ENCODE measurements around the gene HPDL. TPM values are rescaled to one million over a fixed set of nuclear protein-coding genes. Genes with fewer than 3 reads are reported as not detected.
A peak's percentile ranks its signal among the peaks of the same experiment; 100 is the strongest.

The HPDL gene
- total and polyA plus RNA-seq, 2 of the 8 experiments (the other 6 are each of a cell fraction or from before 2014, with no cell fraction given), result 58.5 to 62.7 TPM

- DNase-seq (ENCODE audit: low read depth in 1 of 2, low spot score in 2 of 2) (peak in 1 of 2 experiments; percentile 28), FAIRE-seq (no peak)
- Histone ChIP-seq H2AK5ac (ENCODE audit: low read depth, low read length) (no peak overlapping the region), H2BK5ac (ENCODE audit: low read depth, low read length) (no peak overlapping the region), H4K5ac (ENCODE audit: insufficient read length, low read depth, low read length) (no peak overlapping the region), H3K4me1 (replicated peaks in 1 of 4; ENCODE audit: control insufficient read depth in 3 of 4, insufficient read depth in 4 of 4, low read length in 3 of 4) (peaks cover 0 to 5% (median 2%) of the 10 kb centered on the region in 4 experiments; a peak in 5 of 7 replicates), H3K4me2 (ENCODE audit: insufficient read depth in 1 of 2, low read depth in 2 of 2, low read length in 2 of 2) (no peak overlapping the region), H4K8ac (ENCODE audit: extremely low read depth, insufficient read depth, low read length) (no peak overlapping the region; the same call in 1 of the 2 replicates), H3K23me2 (ENCODE audit: low read depth, low read length) (peaks cover 2% of the 10 kb centered on the region), H3K56ac (replicated peaks; ENCODE audit: insufficient read length, low read depth, low read length) (no peak overlapping the region), H3K79me2 (ENCODE audit: control insufficient read depth in 1 of 2, insufficient read depth in 2 of 2, low read length in 2 of 2) (no peaks in the 10 kb centered on the region), H3K4ac (replicated peaks; ENCODE audit: insufficient read length, low read depth, low read length) (no peak overlapping the region), H3K14ac (ENCODE audit: insufficient read length) (no peak overlapping the region), H3K4me3 (ENCODE audit: extremely low read depth in 1 of 4, insufficient read depth in 2 of 4, low read depth in 3 of 4, low read length in 4 of 4) (no peak overlapping the region), H2BK15ac (ENCODE audit: low read length) (no peak overlapping the region), H3K9me3 (ENCODE audit: insufficient read depth in 2 of 2, low read depth in 1 of 2, low read length in 1 of 2) (no peaks in the 10 kb centered on the region), H4K20me1 (replicated peaks in 1 of 2; ENCODE audit: control insufficient read depth in 1 of 2, insufficient read depth in 2 of 2, low read length in 2 of 2) (no peaks in the 10 kb centered on the region), H3K23ac (ENCODE audit: insufficient read length) (no peak overlapping the region), H2BK12ac (ENCODE audit: low read depth, low read length) (no peak overlapping the region), H2BK120ac (replicated peaks; ENCODE audit: low read depth, low read length) (no peak overlapping the region), H3K27me3 (replicated peaks in 1 of 4; ENCODE audit: control insufficient read depth in 3 of 4, extremely low read depth in 1 of 4, insufficient read depth in 3 of 4, low read length in 3 of 4) (no peaks in the 10 kb centered on the region), H2AFZ (ENCODE audit: low read length) (no peak overlapping the region), H3K27ac (ENCODE audit: low read depth, low read length) (no peak overlapping the region), H4K91ac (replicated peaks; ENCODE audit: insufficient read length, low read length) (no peak overlapping the region), H3K36me3 (ENCODE audit: control insufficient read depth in 2 of 4, insufficient read depth in 4 of 4, low read length in 3 of 4) (no peaks in the 10 kb centered on the region), H3K18ac (ENCODE audit: extremely low read depth, low read length) (no peak overlapping the region), H3K9ac (replicated peaks in 1 of 4; ENCODE audit: extremely low read depth in 1 of 4, low read depth in 3 of 4, low read length in 3 of 4) (no peak overlapping the region), H2BK20ac (ENCODE audit: low read length) (no peak overlapping the region), H3K79me1 (ENCODE audit: low read depth, low read length) (no peaks in the 10 kb centered on the region)
- ChIA-PET POLR2A (ENCODE audit: partially characterized antibody) (interaction anchor here (1.2 to 2.2 kb wide), 5 partner anchors 29 to 480 kb away, joined by 3 to 8 read pairs (median 6); partner anchors contain the start of genes MUTYH, TOE1 and ZSWIM5), CTCF (ENCODE audit: partially characterized antibody) (interaction anchor here (0.8 to 19.1 kb wide), 25 partner anchors 15 to 506 kb away, joined by 3 to 424 read pairs (median 4); partner anchors contain the start of genes HECTD3, UROD and ZSWIM5)
- WGBS, 2 experiments (ENCODE audit: extremely low coverage in 1 of 2, insufficient coverage in 1 of 2, insufficient read length in 1 of 2, insufficient replicate concordance in 2 of 2, low coverage in 1 of 2, low lambda C conversion rate in 2 of 2, missing lambda C conversion rate in 1 of 2), result 94% methylated on average over 1 of the region's 1 CpG; no CpG with 5 or more reads in 1 of the 2 experiments
- TF ChIP-seq CTBP2 (IDR thresholded peaks at IDR 0.05; ENCODE audit: borderline replicate concordance, insufficient read depth, insufficient read length, low read length) (no peak), POLR2A (IDR thresholded peaks at IDR 0.05; ENCODE audit: control extremely low read depth in 1 of 2, low read depth in 2 of 2, low read length in 2 of 2) (no peak), CREB1 (IDR thresholded peaks at IDR 0.05) (no peak), SIN3A (conservative IDR thresholded peaks at IDR 0.05 in 1 of 2, IDR thresholded peaks at IDR 0.05 in 1 of 2; ENCODE audit: low read depth in 1 of 2, low read length in 2 of 2) (no peak), ZNF274 (IDR thresholded peaks at IDR 0.05; ENCODE audit: borderline replicate concordance, extremely low read depth, low read length) (no peak), SRF (IDR thresholded peaks at IDR 0.05; ENCODE audit: low read depth, low read length) (no peak), MAFK (IDR thresholded peaks at IDR 0.05; ENCODE audit: low read depth, low read length) (no peak), CHD1 (IDR thresholded peaks at IDR 0.05; ENCODE audit: low read depth, low read length) (no peak), E2F6 (IDR thresholded peaks at IDR 0.05) (no peak), SP4 (IDR thresholded peaks at IDR 0.05; ENCODE audit: low read length) (no peak), TBP (IDR thresholded peaks at IDR 0.05; ENCODE audit: low read depth, low read length) (no peak), GTF2F1 (IDR thresholded peaks at IDR 0.05; ENCODE audit: borderline replicate concordance, low read depth, low read length) (no peak), TAF1 (IDR thresholded peaks at IDR 0.05; ENCODE audit: low read depth, low read length) (no peak), RXRA (IDR thresholded peaks at IDR 0.05; ENCODE audit: insufficient read depth, low read depth, low read length) (no peak)
Observed at GRCh38 chr1:45299296-45299695, 27.4 kb upstream of the HPDL start.

Measured in H1 (cell line).